GM12891 (cell line): ENCODE measurements around the gene WAC.

Experiments
- POLR2A ChIP-seq: IDR thresholded peaks from 2 replicates; pipeline ENCODE4 v1.6.1; 2011; ENCODE audit warnings: low read depth, low read length, control low read depth
- TAF1 ChIP-seq: IDR thresholded peaks from 2 replicates; pipeline ENCODE4 v1.6.1; 2011; ENCODE audit warnings: low read depth, low read length, control low read depth

DNA sequence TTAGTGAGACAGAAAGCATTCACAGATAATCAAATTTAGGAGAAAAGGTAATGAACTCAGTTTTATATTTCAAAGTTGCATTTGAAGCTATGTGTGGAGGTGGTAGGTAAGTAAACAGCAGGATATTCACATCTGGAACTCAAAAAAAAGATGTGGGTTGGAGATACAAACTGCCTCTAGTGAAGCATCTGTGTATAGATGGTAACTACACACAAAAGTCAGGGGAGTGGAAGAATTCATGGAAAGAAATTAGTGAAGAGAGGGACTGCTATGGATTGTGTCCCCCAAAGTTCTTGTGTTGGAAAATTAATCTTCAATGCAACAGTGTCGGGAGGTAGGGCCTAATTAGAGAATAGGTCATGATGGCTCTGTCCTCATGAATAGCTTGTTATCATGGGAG, 18.3 kb upstream of the WAC start:
- TF ChIP-seq TAF1 (no peak), POLR2A (no peak)
